Fibroblast of skin of right quadriceps (primary cell): ENCODE measurements around the gene CADPS.

ENCODE experiments used
- DNase-seq: peaks from one replicate; pipeline ENCODE4 v3.0.0-alpha.2; 2013

Gene CADPS

GRCh38 chr3:62369476-62369743 is 505.8 kb downstream of the CADPS start:
- DNase-seq, result no peak

DNA sequence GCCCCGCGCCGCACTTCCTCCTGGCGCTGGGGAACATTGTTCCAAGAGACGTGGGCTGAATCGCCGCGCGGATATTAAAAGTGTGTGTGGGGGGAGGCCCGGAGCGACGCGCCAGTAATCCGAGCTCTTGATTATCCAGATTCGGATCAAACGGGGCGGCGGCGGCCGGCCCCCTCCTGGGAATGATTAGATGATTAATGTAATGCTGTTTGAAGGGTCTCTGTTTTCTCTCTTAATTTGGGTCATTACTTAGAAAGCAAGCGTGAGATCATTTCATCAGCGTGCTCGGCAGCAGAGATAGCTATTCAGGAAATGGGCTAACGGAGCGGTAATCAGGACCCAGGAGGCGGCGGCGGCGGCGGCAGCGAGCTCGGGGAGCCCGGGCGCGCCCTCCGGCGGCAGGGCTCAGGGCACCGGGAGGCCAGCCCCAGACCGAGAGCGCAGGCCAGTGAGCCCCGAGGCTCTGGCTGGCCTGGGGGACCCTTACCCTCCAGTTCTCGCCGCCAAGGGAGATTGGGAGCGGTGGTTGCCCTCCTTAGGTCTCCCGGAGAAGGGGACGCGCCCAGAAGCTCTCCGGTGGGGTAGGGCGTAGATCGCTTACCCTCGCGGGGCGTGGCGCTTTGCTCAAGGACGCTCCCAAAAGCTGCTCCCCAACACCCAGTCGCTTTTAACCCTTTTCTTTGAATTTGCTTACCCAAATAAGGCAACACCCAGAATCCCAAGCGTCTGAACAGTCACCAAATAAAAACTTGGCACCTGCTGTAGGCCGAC is 506.3 kb downstream of the CADPS start:
- DNase-seq, result no peak

DNA sequence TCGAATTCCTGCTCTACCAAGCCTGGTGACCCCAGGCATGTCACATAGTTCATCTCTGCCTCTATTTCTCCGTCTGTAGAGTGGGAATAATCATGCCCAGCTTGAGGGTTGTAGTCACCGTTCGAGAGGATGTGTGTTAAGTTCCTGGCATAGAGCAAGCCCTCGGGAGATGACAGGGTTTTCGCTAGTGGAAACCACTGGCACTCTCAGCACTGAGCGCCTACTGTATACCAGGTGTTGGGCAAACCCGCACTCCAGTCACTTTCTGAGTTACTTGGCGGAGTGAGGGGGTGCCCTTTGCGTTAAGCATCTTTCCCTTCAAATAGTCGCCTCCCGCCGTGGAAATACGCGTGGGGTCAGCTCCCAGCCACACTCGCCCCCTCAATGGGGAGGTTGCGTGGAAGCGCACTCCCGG is 506.9 kb downstream of the CADPS start:
- no peak for DNase-seq

DNA sequence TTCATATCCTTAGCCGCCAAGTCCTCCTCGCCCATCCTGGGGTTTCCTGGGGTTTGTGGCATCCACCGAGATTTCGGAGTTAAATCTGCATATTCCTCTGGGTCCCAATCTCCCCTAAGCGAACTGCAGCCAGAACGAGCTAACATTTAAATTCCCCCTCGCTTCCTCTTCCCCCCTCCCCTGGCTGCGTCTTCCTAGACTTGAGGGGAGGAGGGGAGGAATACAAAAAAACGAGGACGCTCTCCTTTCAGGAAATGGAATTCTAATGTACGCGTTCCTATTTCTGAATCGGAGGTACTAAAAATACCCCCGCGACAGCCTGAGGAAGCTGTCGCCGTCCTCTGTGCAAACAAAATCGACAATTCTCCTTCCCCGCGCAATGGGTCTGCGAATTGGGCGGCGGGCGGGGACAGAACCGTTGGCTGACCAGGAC is 507.4 kb downstream of the CADPS start:
- DNase-seq, result no peak

- DNase-seq, result no peak
Measured at GRCh38 chr3:62366126-62366484, 509.1 kb downstream of the CADPS start.

GRCh38 chr3:62365391-62366125 is 509.7 kb downstream of the CADPS start:
- no peak for DNase-seq

DNA sequence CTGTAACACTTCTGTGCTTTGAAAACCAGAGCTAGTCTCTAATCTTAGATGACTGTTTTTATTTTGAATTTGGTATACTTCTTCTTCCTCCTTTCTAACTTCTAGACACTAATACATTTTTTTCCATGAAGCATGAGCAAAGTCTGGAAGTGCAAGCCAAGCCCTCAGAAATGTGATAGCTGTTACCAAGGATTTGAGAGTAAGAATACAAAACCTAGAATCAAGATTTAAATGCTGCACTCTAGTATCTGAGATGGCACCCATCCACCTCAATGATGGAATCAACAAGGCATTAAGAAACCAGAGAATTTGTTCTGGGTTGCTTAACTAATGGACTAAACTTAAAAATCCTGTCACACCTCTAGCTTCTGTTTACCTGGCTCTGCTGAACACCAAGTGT is 511.0 kb downstream of the CADPS start:
- no peak for DNase-seq

DNA sequence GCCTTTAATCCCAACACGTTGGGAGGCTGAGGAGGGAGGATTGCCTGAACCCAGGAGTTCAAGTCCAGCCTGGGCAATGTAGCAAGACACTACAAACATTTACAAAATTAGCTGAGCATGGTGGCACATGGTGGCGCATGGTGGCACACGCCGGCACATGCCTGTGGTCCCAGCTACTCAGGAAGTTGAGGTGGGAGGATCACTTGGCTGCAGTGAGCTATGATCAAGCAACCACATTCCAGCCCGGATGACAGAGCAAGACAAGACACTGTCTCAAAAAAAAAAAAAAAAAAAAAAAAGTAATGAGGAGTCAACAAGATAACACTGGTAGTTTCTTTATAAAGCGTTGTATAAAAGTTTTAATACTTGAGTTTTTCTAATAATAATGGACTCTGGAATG is 511.9 kb downstream of the CADPS start:
- no peak for DNase-seq

DNA sequence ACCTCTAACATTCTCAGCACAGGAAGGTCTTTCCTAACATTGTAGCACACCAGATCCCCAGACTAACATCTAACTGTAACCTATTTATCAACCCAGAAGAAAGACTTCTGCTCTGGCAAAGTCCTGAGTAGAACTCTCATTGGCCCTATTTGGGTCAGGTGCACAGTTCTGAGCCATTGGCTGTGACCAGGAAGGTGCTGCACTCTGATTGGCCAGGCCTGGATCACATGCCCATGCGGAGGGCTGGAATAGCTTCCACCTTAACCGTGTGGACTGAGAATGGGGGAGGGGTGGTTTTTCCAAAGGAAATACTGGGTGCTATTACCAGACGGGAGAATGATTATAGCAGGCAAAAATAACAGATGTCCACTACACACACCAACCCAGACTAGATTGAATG is 513.4 kb downstream of the CADPS start:
- DNase-seq, result no peak

- no peak for DNase-seq
Measured at GRCh38 chr3:62361261-62361660, 514.0 kb downstream of the CADPS start.

- no peak for DNase-seq
Measured at GRCh38 chr3:62359531-62359930, 515.7 kb downstream of the CADPS start.

DNA sequence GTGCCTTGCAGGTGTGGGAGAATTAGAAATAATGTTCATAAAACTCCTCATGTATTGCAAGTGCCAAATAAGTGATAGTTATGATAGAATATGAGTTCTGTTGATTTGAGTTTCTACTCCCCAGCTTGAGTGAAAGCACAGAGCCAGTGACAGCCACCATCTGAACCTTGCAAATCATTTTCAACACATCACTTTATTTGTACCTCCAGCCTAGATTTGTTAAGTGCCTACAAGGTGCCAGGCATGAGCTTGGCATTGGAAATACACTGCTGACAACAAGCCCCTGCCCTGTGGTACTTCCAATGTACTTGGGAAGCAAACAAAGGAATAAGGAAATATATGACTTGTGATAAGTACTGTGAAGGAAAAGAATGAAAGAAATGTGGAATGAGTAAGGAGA is 518.9 kb downstream of the CADPS start:
- no peak for DNase-seq

DNA sequence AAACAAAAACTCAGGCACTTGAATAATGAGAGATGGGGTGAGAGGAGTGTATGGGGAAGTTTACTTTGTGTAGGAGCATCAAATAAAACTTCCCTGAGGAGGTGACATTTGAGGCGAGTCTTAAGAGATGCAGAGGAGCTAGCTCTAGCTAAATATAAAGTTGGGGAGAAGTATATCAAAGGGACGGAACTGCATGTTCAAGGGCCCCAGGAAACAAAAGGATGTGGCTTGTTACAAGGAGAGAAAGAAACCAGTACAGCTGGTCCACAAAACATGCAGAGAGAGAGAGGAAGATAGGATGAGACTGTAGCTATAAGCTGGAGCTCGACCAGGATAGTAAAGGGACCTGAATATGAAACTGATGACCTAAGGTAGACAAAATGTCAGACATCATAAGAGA is 519.5 kb downstream of the CADPS start:
- DNase-seq, result no peak
